K562 (cell line): ENCODE results near the gene RHBDF2. TPM values are rescaled to one million over a fixed set of nuclear protein-coding genes. Genes with fewer than 3 reads are reported as not detected.
A peak's percentile ranks its signal among the peaks of the same experiment; 100 is the strongest.

Experiments used
- ATAC-seq: fragments of 200-7000 bp; cut with Tn5 transposase; 3 replicates; pipeline ENCODE4 v1.9.1; 2020; ENCODE audit warnings: moderate library complexity
- BruUV-seq: library from RNA; stranded (reverse); fragments of 400-500 nt; replicated peaks from 2 replicates; lab custom pipeline; 2021; lab: Mats Ljungman, UMichigan
- CTCF ChIA-PET: fragments of 300-600 bp; formaldehyde crosslinking; extraction: SDS; loops from one replicate; lab custom pipeline; 2021; ENCODE audit warnings: low intra/inter-chr PET ratio; lab: Yijun Ruan, JAX
- POLR2A ChIA-PET: fragments of 300-600, 350-650 bp; sonication (Branson Sonifier 250); formaldehyde crosslinking; extraction: SDS; loops from one replicate; lab custom pipeline; 2021; ENCODE audit warnings: antibody characterized with exemption, inconsistent platforms; lab: Yijun Ruan, JAX
- DNase-seq, 4 experiments: peaks; one replicate each; pipeline versions ENCODE4 v3.0.0 to v3.0.0-alpha.2; 2011 to 2018; ENCODE audit warnings: low spot score in 3 of 4, mixed read lengths in 3 of 4; ENCODE audit errors: extremely low read depth in 1 of 4
- FAIRE-seq: peaks from 2 replicates; lab custom pipeline; 2011; peaks lifted over from hg19 to GRCh38; lab: Jason Lieb, UNC
- H2AFZ ChIP-seq: 2 replicates; pipeline ENCODE4 v1.6.0; 2011; ENCODE audit warnings: low read depth, low read length, control low read depth, inconsistent platforms
- H3K27ac ChIP-seq: fragments of 200-600 bp; 3 replicates; pipeline ENCODE4 v1.8.0; 2011; ENCODE audit warnings: low read depth, mild to moderate bottlenecking, control low read depth, inconsistent platforms, low read length, moderate library complexity, mixed read lengths; ENCODE audit errors: extremely low read depth
- H3K27me3 ChIP-seq, 2 experiments: fragments of 300-600 bp in 1 of 2; 2 replicates in 1 of 2; 3 replicates in 1 of 2; pipeline versions ENCODE4 v1.6.0 to v1.8.0; 2011; ENCODE audit warnings: inconsistent platforms in 2 of 2, low read length in 2 of 2, mild to moderate bottlenecking in 1 of 2, mixed read lengths in 1 of 2, moderate library complexity in 1 of 2; ENCODE audit not compliant: control insufficient read depth in 2 of 2, insufficient read depth in 2 of 2
- H3K36me3 ChIP-seq: fragments of 300-600 bp; 3 replicates; pipeline ENCODE4 v1.8.0; 2011; ENCODE audit warnings: mild to moderate bottlenecking, low read length, inconsistent platforms; ENCODE audit not compliant: control insufficient read depth, insufficient read depth
- H3K4me1 ChIP-seq, 2 experiments: fragments of 200-600 bp in 1 of 2; replicated peaks in 1 of 2; 2 replicates in 1 of 2; 3 replicates in 1 of 2; pipeline versions ENCODE4 v1.5.1 to v1.8.0; 2011; ENCODE audit warnings: inconsistent platforms in 2 of 2, low read length in 2 of 2, mild to moderate bottlenecking in 1 of 2, mixed read lengths in 1 of 2, moderate library complexity in 1 of 2; ENCODE audit not compliant: control insufficient read depth in 2 of 2, insufficient read depth in 2 of 2
- H3K4me2 ChIP-seq: 2 replicates; pipeline ENCODE4 v1.6.1; 2011; ENCODE audit warnings: low read length, control low read depth, inconsistent platforms, mixed read lengths; ENCODE audit not compliant: insufficient read depth
- H3K4me3 ChIP-seq: fragments of 200-600 bp; sonication (generic), shearing (Covaris generic); 2 replicates; pipeline ENCODE4 v1.5.1; 2016; ENCODE audit warnings: control low read depth, inconsistent platforms
- H3K79me2 ChIP-seq: fragments of 200-600 bp; 3 replicates; pipeline ENCODE4 v1.8.0; 2011; ENCODE audit warnings: low read length, inconsistent platforms; ENCODE audit not compliant: control insufficient read depth, insufficient read depth
- H3K9ac ChIP-seq, 2 experiments: 2 replicates each; pipeline versions ENCODE4 v1.6.0 to v1.6.1; 2011; ENCODE audit warnings: low read depth in 2 of 2, low read length in 2 of 2, control low read depth in 1 of 2, inconsistent platforms in 1 of 2, mild to moderate bottlenecking in 1 of 2, mixed read lengths in 1 of 2; ENCODE audit not compliant: insufficient read depth in 1 of 2
- H3K9me1 ChIP-seq: one replicate; pipeline ENCODE4 v1.6.0; 2011; ENCODE audit warnings: inconsistent platforms, mild to moderate bottlenecking, low read length, moderate library complexity; ENCODE audit not compliant: control insufficient read depth, insufficient read depth
- H3K9me3 ChIP-seq: replicated peaks from 2 replicates; pipeline ENCODE4 v1.5.1; 2011; ENCODE audit warnings: low read depth, low read length, inconsistent platforms; ENCODE audit not compliant: control insufficient read depth, insufficient read depth
- H4K20me1 ChIP-seq: replicated peaks from 2 replicates; pipeline ENCODE4 v1.6.1; 2011; ENCODE audit warnings: low read length, inconsistent platforms, mixed read lengths; ENCODE audit not compliant: control insufficient read depth, insufficient read depth
- BCOR ChIP-seq: fragments of 450-650 bp; IDR thresholded peaks from 2 replicates; pipeline ENCODE4 v1.6.1; 2016
- DMBX1 ChIP-seq: fragments of 250-450 bp; sonication (Bioruptor Pico); IDR thresholded peaks from 2 replicates; pipeline ENCODE4 v1.8.0; 2022; ENCODE audit warnings: inconsistent platforms, mild to moderate bottlenecking, moderate library complexity, borderline replicate concordance
- JUNB ChIP-seq: fragments of 450-650 bp; formaldehyde crosslinking; conservative IDR thresholded peaks from 2 replicates; pipeline ENCODE4 v1.4.0; 2020; ENCODE audit warnings: mild to moderate bottlenecking
- LARP7 ChIP-seq: fragments of 450-650 bp; IDR thresholded peaks from 2 replicates; pipeline ENCODE4 v1.6.1; 2016
- ZNF274 ChIP-seq: IDR thresholded peaks from 2 replicates; pipeline ENCODE4 v1.6.1; 2011; ENCODE audit warnings: low read depth, mild to moderate bottlenecking, low read length, moderate library complexity, borderline replicate concordance
- WGBS: fragments of 100-300 bp; shearing (Covaris generic); methylation state at CpG from one replicate; pipeline ENCODE4 v1.1.6; 2016; ENCODE audit warnings: low coverage, mixed read lengths; ENCODE audit not compliant: insufficient coverage; ENCODE audit errors: missing lambda C conversion rate; 5-methylcytosine and 5-hydroxymethylcytosine counted together
- in situ Hi-C: fragments of 300-500 bp; cut with MboI; formaldehyde crosslinking; loops from 4 replicates; pipeline ENCODE4 v1.15.0; 2018; ENCODE audit warnings: inconsistent platforms, mixed read lengths
- intact Hi-C: fragments of 100-400 bp; cut with micrococcal nuclease; formaldehyde crosslinking; loops from 2 replicates; pipeline ENCODE4 v1.14.2; 2022
- polyA plus RNA-seq, 8 experiments: library from polyadenylated mRNA; depleted of rRNA in 4 of 8; stranded (reverse) in 5 of 8; unstranded in 3 of 8; fragments of >200 nt; fragmentation: Nextera tagmentation in 2 of 8; fragmentation: Illumina TruSeq in 1 of 8; extraction: Ambion mirVana in 2 of 8; extraction: Trizol in 1 of 8; gene quantifications; 2 replicates each; pipeline versions ENCODE4 v1.2.1 to v1.2.3, GENCODE V29; 2011 to 2014; ENCODE audit warnings: inconsistent platforms in 1 of 8, missing spikeins in 1 of 8
- total RNA-seq, 7 experiments: library from RNA; depleted of rRNA in 6 of 7; stranded (reverse); fragments of >200 nt in 6 of 7; fragmentation: Illumina TruSeq in 2 of 7; extraction: Trizol in 2 of 7; gene quantifications; 2 replicates each; pipeline versions ENCODE4 v1.2.1 to v1.2.3, GENCODE V29; 2011 to 2021; ENCODE audit warnings: low replicate concordance in 1 of 7
- TF ChIP-seq, protein P1 (sequence below): fragments of 450-650 bp; IDR thresholded peaks from 2 replicates; pipeline ENCODE4 v1.7.1; 2018; ENCODE audit warnings: mild to moderate bottlenecking, low read depth; ENCODE audit not compliant: partially characterized antibody

RHBDF2 gene
- total and polyA plus RNA-seq, 9 of the 15 experiments (the other 6 are each of a cell fraction or from before 2014, with no cell fraction given) = 0.04 to 2.8 (median 1.1) TPM

DNA sequence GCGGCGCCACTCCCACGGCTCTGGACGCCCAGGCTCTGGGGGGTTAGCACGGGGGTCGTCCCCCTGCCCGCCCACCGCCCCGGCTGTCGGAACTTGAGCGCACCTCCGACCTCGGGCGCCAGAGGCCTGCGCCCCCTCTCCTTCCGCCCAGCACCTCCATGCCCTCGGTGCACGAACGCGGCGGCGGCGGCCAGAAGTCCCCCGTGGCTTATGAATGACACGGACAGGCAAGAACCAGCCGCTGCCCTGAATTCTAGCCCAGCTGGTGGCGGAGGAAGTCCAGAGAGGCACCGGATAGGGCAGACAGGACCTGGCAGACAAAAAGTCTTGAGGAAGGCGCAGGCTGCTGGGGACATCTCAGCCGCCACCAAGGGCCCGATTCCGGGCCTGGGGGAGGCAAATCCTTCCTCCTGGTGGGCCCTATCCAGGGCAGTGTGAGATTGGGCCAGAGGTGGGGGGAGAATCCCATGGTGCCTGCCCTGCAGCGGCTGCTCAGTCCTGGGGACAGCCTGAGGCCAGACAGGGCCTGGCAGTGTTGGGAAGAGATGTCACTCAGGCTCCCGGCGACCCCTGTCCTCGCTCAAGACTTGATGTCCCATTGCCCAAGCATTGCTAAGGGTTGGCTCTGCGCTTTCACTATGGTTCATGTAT lies 37.2 kb upstream of the RHBDF2 start:
- 83% methylated on average over 25 of the region's 37 CpGs for WGBS

More for the DNA sequence above, 37.2 kb upstream of the RHBDF2 start:
- DNase-seq (no peak), FAIRE-seq (no peak), ATAC-seq (no peak)
- Histone ChIP-seq H4K20me1 (no peaks in the 10 kb centered on the region), H3K4me1 (peaks cover 11 to 50% of the 10 kb centered on the region in 2 experiments; a peak in 4 of 5 replicates), H2AFZ (no peak overlapping the region), H3K4me3 (no peak overlapping the region), H3K36me3 (no peaks in the 10 kb centered on the region), H3K27me3 (no peaks in the 10 kb centered on the region), H3K9ac (0 out of 4 replicates have a peak overlapping the region, but pooled peaks of 1 of the 2 experiments have one; percentile 71), H3K9me3 (no peaks in the 10 kb centered on the region), H3K4me2 (no peak overlapping the region), H3K79me2 (no peaks in the 10 kb centered on the region), H3K27ac (no peak overlapping the region), H3K9me1 (no peaks in the 10 kb centered on the region)
- intact Hi-C loops (no loop called here), in situ Hi-C loops (no loop called here)
- POLR2A ChIA-PET = no interaction called here
- TF ChIP-seq JUNB (CRISPR knock-in tag) = no peak
- no peak for TF ChIP-seq BCOR
- TF ChIP-seq, protein P1, sequence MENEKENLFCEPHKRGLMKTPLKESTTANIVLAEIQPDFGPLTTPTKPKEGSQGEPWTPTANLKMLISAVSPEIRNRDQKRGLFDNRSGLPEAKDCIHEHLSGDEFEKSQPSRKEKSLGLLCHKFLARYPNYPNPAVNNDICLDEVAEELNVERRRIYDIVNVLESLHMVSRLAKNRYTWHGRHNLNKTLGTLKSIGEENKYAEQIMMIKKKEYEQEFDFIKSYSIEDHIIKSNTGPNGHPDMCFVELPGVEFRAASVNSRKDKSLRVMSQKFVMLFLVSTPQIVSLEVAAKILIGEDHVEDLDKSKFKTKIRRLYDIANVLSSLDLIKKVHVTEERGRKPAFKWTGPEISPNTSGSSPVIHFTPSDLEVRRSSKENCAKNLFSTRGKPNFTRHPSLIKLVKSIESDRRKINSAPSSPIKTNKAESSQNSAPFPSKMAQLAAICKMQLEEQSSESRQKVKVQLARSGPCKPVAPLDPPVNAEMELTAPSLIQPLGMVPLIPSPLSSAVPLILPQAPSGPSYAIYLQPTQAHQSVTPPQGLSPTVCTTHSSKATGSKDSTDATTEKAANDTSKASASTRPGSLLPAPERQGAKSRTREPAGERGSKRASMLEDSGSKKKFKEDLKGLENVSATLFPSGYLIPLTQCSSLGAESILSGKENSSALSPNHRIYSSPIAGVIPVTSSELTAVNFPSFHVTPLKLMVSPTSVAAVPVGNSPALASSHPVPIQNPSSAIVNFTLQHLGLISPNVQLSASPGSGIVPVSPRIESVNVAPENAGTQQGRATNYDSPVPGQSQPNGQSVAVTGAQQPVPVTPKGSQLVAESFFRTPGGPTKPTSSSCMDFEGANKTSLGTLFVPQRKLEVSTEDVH = no peak
- TF ChIP-seq LARP7 = no peak
- TF ChIP-seq ZNF274 = no peak
- TF ChIP-seq DMBX1 = no peak
- BruUV-seq = no TSS peak
- CTCF ChIA-PET = no interaction called here
